Neutrophil (primary cell): Measurements from ENCODE around the gene NWD2.

ENCODE experiments used
- H3K27ac ChIP-seq: fragments of 200-600 bp; sonication (generic); 2 replicates; pipeline ENCODE4 v1.5.1; 2016; ENCODE audit warnings: mild to moderate bottlenecking, moderate library complexity
- H3K27me3 ChIP-seq: fragments of 200-600 bp; sonication (generic); 2 replicates; pipeline ENCODE4 v1.6.0; 2016; ENCODE audit warnings: mild to moderate bottlenecking
- H3K36me3 ChIP-seq: fragments of 200-600 bp; sonication (generic); 2 replicates; pipeline ENCODE4 v1.5.1; 2017
- H3K4me1 ChIP-seq, 2 experiments: fragments of 200-600 bp in 1 of 2; sonication (generic) in 1 of 2; 1 replicate in 1 of 2; 2 replicates in 1 of 2; pipeline versions ENCODE4 v1.5.1 to v1.6.1; 2013 to 2016; ENCODE audit warnings: low read depth in 1 of 2, low read length in 1 of 2, mild to moderate bottlenecking in 1 of 2, moderate library complexity in 1 of 2; ENCODE audit not compliant: control insufficient read depth in 1 of 2, insufficient read depth in 1 of 2
- H3K4me3 ChIP-seq, 2 experiments: fragments of 200-600 bp in 1 of 2; sonication (generic) in 1 of 2; 1 replicate in 1 of 2; 2 replicates in 1 of 2; pipeline ENCODE4 v1.5.1; 2013 to 2016; ENCODE audit warnings: low read depth in 1 of 2, low read length in 1 of 2, mild to moderate bottlenecking in 1 of 2, moderate library complexity in 1 of 2
- H3K9me3 ChIP-seq: fragments of 200-600 bp; sonication (generic); 2 replicates; pipeline ENCODE4 v1.5.1; 2016
- CTCF ChIP-seq: fragments of 200-600 bp; sonication (generic); IDR thresholded peaks from 2 replicates; pipeline ENCODE4 v1.5.1; 2016; ENCODE audit warnings: antibody characterized with exemption

NWD2 gene

GRCh38 chr4:37388681-37389365, 144.3 kb downstream of the NWD2 start:
- H3K4me1 ChIP-seq = peaks cover 0 to 10% of the 10 kb centered on the region in 2 experiments
- H3K27ac ChIP-seq = no peak overlapping the region
- no peaks in the 10 kb centered on the region for H3K27me3 ChIP-seq
- H3K4me3 ChIP-seq = no peak overlapping the region
- H3K9me3 ChIP-seq = no peaks in the 10 kb centered on the region
- no peaks in the 10 kb centered on the region for H3K36me3 ChIP-seq
- no peak for TF ChIP-seq CTCF

DNA sequence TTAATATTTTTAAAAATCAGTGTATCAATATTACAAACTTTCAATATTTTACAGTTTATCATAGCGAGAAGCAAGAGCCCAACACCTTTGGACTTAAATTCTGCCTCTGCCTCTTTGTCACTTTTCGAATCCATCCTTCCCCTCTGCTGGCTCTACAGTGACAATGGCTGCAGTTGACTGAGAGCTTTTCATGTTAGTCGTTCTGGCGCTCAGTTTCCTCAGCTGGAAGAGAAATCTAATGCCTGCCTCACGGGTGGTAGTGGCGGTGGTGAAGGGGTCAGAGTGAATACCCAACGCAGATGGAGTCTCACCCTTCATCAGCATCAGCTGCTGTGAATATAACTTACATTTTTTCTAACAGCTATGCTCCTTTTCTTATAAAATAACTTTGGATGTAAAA, 144.8 kb downstream of the NWD2 start:
- Histone ChIP-seq H3K36me3 (no peaks in the 10 kb centered on the region), H3K27ac (no peak overlapping the region), H3K4me1 (peaks cover 0 to 10% of the 10 kb centered on the region in 2 experiments), H3K9me3 (no peaks in the 10 kb centered on the region), H3K4me3 (no peak overlapping the region), H3K27me3 (no peaks in the 10 kb centered on the region)
- TF ChIP-seq CTCF = no peak

- Histone ChIP-seq H3K9me3 (no peaks in the 10 kb centered on the region), H3K27me3 (no peaks in the 10 kb centered on the region), H3K36me3 (no peaks in the 10 kb centered on the region), H3K27ac (no peak overlapping the region), H3K4me1 (peaks cover 0 to 10% of the 10 kb centered on the region in 2 experiments), H3K4me3 (no peak overlapping the region)
- TF ChIP-seq CTCF = no peak
These were observed 145.5 kb downstream of the NWD2 start for GRCh38 chr4:37389967-37390580.

- no peak for TF ChIP-seq CTCF
- Histone ChIP-seq H3K36me3 (no peaks in the 10 kb centered on the region), H3K9me3 (no peaks in the 10 kb centered on the region), H3K27me3 (no peaks in the 10 kb centered on the region), H3K4me1 (peaks cover 0 to 10% of the 10 kb centered on the region in 2 experiments), H3K4me3 (no peak overlapping the region), H3K27ac (no peak overlapping the region)
These were observed 148.1 kb downstream of the NWD2 start for GRCh38 chr4:37392521-37393255.

DNA sequence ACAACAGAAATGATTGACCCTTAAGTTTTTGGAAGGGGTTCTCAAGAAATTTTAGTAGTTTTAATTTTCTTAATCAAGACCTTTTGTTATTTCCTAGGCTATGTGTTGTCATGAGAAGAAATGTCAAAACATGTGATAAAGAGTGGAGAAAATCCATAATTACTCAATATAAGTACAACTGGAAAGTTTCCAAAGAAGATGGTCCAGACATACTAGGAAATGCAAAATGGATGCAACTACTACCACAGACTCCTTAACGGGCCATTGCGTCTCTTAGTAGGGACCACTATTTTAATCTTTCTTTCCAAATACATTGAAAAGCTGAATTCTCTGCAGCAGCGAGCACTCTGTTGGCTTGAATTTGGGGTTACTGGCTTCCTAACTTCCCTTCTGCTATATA, 148.8 kb downstream of the NWD2 start:
- no peak for TF ChIP-seq CTCF
- peaks cover 0 to 10% of the 10 kb centered on the region in 2 experiments for H3K4me1 ChIP-seq

More for the DNA sequence above, 148.8 kb downstream of the NWD2 start:
- H3K36me3 ChIP-seq = no peaks in the 10 kb centered on the region
- no peaks in the 10 kb centered on the region for H3K27me3 ChIP-seq
- H3K4me3 ChIP-seq = no peak overlapping the region
- no peak overlapping the region for H3K27ac ChIP-seq
- H3K9me3 ChIP-seq = no peaks in the 10 kb centered on the region
